ENCODE data around the gene PRKN.

Gene PRKN

GRCh38 chr6:162157167-162157870 lies 570.2 kb downstream of the PRKN start:
- H3K4me3 Mint-ChIP-seq: no peak overlapping the region
- H3K27me3 Mint-ChIP-seq: no peaks in the 10 kb centered on the region
- H3K27ac Mint-ChIP-seq: no peak overlapping the region
- no peak for DNase-seq
- H3K36me3 Mint-ChIP-seq (ENCODE audit: low read depth): no peaks in the 10 kb centered on the region
- no peaks in the 10 kb centered on the region for H3K4me1 Mint-ChIP-seq (ENCODE audit: low read depth)
- H3K9me3 Mint-ChIP-seq: no peaks in the 10 kb centered on the region

- no peak overlapping the region for H3K27ac Mint-ChIP-seq
- no peaks in the 10 kb centered on the region for H3K4me1 Mint-ChIP-seq (ENCODE audit: low read depth)
- no peaks in the 10 kb centered on the region for H3K27me3 Mint-ChIP-seq
These were observed 571.4 kb downstream of the PRKN start for GRCh38 chr6:162156146-162156545.

GRCh38 chr6:162154930-162155329 lies 572.6 kb downstream of the PRKN start:
- H3K27ac Mint-ChIP-seq: no peak overlapping the region
- no peak for DNase-seq
- H3K27me3 Mint-ChIP-seq: no peaks in the 10 kb centered on the region
- no peaks in the 10 kb centered on the region for H3K4me1 Mint-ChIP-seq (ENCODE audit: low read depth)
- H3K4me3 Mint-ChIP-seq: no peak overlapping the region
- no peaks in the 10 kb centered on the region for H3K36me3 Mint-ChIP-seq (ENCODE audit: low read depth)
- H3K9me3 Mint-ChIP-seq: no peaks in the 10 kb centered on the region

More at GRCh38 chr6:162156146-162156545, 571.4 kb downstream of the PRKN start:
- Mint-ChIP-seq H3K4me3 (no peak overlapping the region), H3K36me3 (ENCODE audit: low read depth) (no peaks in the 10 kb centered on the region), H3K9me3 (no peaks in the 10 kb centered on the region)
- no peak for DNase-seq

GRCh38 chr6:162154001-162154400 lies 573.6 kb downstream of the PRKN start:
- DNase-seq: no peak
- Mint-ChIP-seq H3K27ac (no peak overlapping the region), H3K9me3 (peaks cover 2% of the 10 kb centered on the region), H3K4me1 (ENCODE audit: low read depth) (no peaks in the 10 kb centered on the region), H3K36me3 (ENCODE audit: low read depth) (no peaks in the 10 kb centered on the region), H3K27me3 (no peaks in the 10 kb centered on the region), H3K4me3 (no peak overlapping the region)

- Mint-ChIP-seq H3K27me3 (no peaks in the 10 kb centered on the region), H3K4me1 (ENCODE audit: low read depth) (no peaks in the 10 kb centered on the region), H3K4me3 (no peak overlapping the region), H3K36me3 (ENCODE audit: low read depth) (no peaks in the 10 kb centered on the region), H3K9me3 (peaks cover 2% of the 10 kb centered on the region), H3K27ac (no peak overlapping the region)
- DNase-seq: no peak
These were observed 574.4 kb downstream of the PRKN start for GRCh38 chr6:162153120-162153519.

GRCh38 chr6:162151021-162151665 lies 576.4 kb downstream of the PRKN start:
- H3K4me1 Mint-ChIP-seq (ENCODE audit: low read depth): no peaks in the 10 kb centered on the region
- H3K27me3 Mint-ChIP-seq: no peaks in the 10 kb centered on the region
- H3K9me3 Mint-ChIP-seq: peaks cover 2% of the 10 kb centered on the region
- no peak overlapping the region for H3K4me3 Mint-ChIP-seq
- no peak overlapping the region for H3K27ac Mint-ChIP-seq
- no peak for DNase-seq
- H3K36me3 Mint-ChIP-seq (ENCODE audit: low read depth): no peaks in the 10 kb centered on the region

- Mint-ChIP-seq H3K4me1 (ENCODE audit: low read depth) (no peaks in the 10 kb centered on the region), H3K9me3 (peaks cover 2% of the 10 kb centered on the region), H3K27ac (no peak overlapping the region), H3K4me3 (no peak overlapping the region), H3K27me3 (no peaks in the 10 kb centered on the region), H3K36me3 (ENCODE audit: low read depth) (no peaks in the 10 kb centered on the region)
- no peak for DNase-seq
These were observed 577.3 kb downstream of the PRKN start for GRCh38 chr6:162150295-162150694.

- Mint-ChIP-seq H3K4me1 (ENCODE audit: low read depth) (no peaks in the 10 kb centered on the region), H3K27me3 (no peaks in the 10 kb centered on the region), H3K4me3 (no peak overlapping the region), H3K9me3 (peaks cover 2% of the 10 kb centered on the region), H3K27ac (no peak overlapping the region), H3K36me3 (ENCODE audit: low read depth) (no peaks in the 10 kb centered on the region)
- no peak for DNase-seq
These were observed 577.8 kb downstream of the PRKN start for GRCh38 chr6:162149786-162150185.

- Mint-ChIP-seq H3K27ac (no peak overlapping the region), H3K4me1 (ENCODE audit: low read depth) (no peaks in the 10 kb centered on the region), H3K36me3 (ENCODE audit: low read depth) (no peaks in the 10 kb centered on the region), H3K27me3 (no peaks in the 10 kb centered on the region), H3K4me3 (no peak overlapping the region), H3K9me3 (peaks cover 6% of the 10 kb centered on the region)
- no peak for DNase-seq
These were observed 579.8 kb downstream of the PRKN start for GRCh38 chr6:162147805-162148204.

- DNase-seq: no peak
- Mint-ChIP-seq H3K27me3 (no peaks in the 10 kb centered on the region), H3K27ac (no peak overlapping the region), H3K4me1 (ENCODE audit: low read depth) (no peaks in the 10 kb centered on the region), H3K9me3 (peaks cover 9% of the 10 kb centered on the region), H3K36me3 (ENCODE audit: low read depth) (no peaks in the 10 kb centered on the region), H3K4me3 (no peak overlapping the region)
These were observed 580.3 kb downstream of the PRKN start for GRCh38 chr6:162147281-162147680.

GRCh38 chr6:162140251-162140852 lies 587.2 kb downstream of the PRKN start:
- Mint-ChIP-seq H3K4me3 (no peak overlapping the region), H3K9me3 (peaks cover 21% of the 10 kb centered on the region), H3K4me1 (ENCODE audit: low read depth) (no peaks in the 10 kb centered on the region), H3K36me3 (ENCODE audit: low read depth) (no peaks in the 10 kb centered on the region), H3K27ac (no peak overlapping the region), H3K27me3 (no peaks in the 10 kb centered on the region)
- no peak for DNase-seq

- no peak overlapping the region for H3K4me3 Mint-ChIP-seq
- no peak for DNase-seq
- H3K4me1 Mint-ChIP-seq (ENCODE audit: low read depth): no peaks in the 10 kb centered on the region
- H3K27ac Mint-ChIP-seq: no peak overlapping the region
- peaks cover 8% of the 10 kb centered on the region for H3K9me3 Mint-ChIP-seq
- no peaks in the 10 kb centered on the region for H3K36me3 Mint-ChIP-seq (ENCODE audit: low read depth)
- no peaks in the 10 kb centered on the region for H3K27me3 Mint-ChIP-seq
These were observed 601.9 kb downstream of the PRKN start for GRCh38 chr6:162125659-162126058.

- Mint-ChIP-seq H3K27ac (no peak overlapping the region), H3K36me3 (ENCODE audit: low read depth) (no peaks in the 10 kb centered on the region), H3K4me3 (no peak overlapping the region), H3K4me1 (ENCODE audit: low read depth) (no peaks in the 10 kb centered on the region), H3K27me3 (no peaks in the 10 kb centered on the region), H3K9me3 (peaks cover 8% of the 10 kb centered on the region)
- no peak for DNase-seq
These were observed 602.7 kb downstream of the PRKN start for GRCh38 chr6:162124710-162125435.

GRCh38 chr6:162123797-162124196 lies 603.8 kb downstream of the PRKN start:
- Mint-ChIP-seq H3K36me3 (ENCODE audit: low read depth) (no peaks in the 10 kb centered on the region), H3K27ac (no peak overlapping the region), H3K27me3 (no peaks in the 10 kb centered on the region), H3K4me1 (ENCODE audit: low read depth) (peaks cover 3% of the 10 kb centered on the region), H3K9me3 (peaks cover 8% of the 10 kb centered on the region), H3K4me3 (no peak overlapping the region)
- DNase-seq: no peak

GRCh38 chr6:162119341-162119740 lies 608.2 kb downstream of the PRKN start:
- no peak for DNase-seq
- no peaks in the 10 kb centered on the region for H3K27me3 Mint-ChIP-seq
- no peak overlapping the region for H3K27ac Mint-ChIP-seq
- H3K9me3 Mint-ChIP-seq: peaks cover 5% of the 10 kb centered on the region
- H3K36me3 Mint-ChIP-seq (ENCODE audit: low read depth): no peaks in the 10 kb centered on the region
- H3K4me1 Mint-ChIP-seq (ENCODE audit: low read depth): peaks cover 3% of the 10 kb centered on the region
- H3K4me3 Mint-ChIP-seq: no peak overlapping the region
